SK-N-SH (cell line): Measurements from ENCODE around the gene NR2F1-AS1. TPM values are rescaled to one million over a fixed set of nuclear protein-coding genes. Genes with fewer than 3 reads are reported as not detected.

Experiments
- CTCF ChIA-PET: fragments of 300-600, 350-600 bp; formaldehyde crosslinking; extraction: SDS; loops from one replicate; lab custom pipeline; 2021; lab: Yijun Ruan, JAX
- POLR2A ChIA-PET: fragments of 350-600 bp; sonication (Branson Sonifier 250); formaldehyde crosslinking; extraction: SDS; loops from one replicate; lab custom pipeline; 2020; ENCODE audit warnings: antibody characterized with exemption, inconsistent platforms; lab: Yijun Ruan, JAX
- DNase-seq: peaks from one replicate; pipeline ENCODE4 v3.0.0; 2012
- H2AFZ ChIP-seq: fragments of 200-600 bp; sonication (generic); 2 replicates; pipeline ENCODE4 v1.8.1; 2016; ENCODE audit warnings: antibody characterized with exemption, mild to moderate bottlenecking, low read depth
- H3F3A ChIP-seq: fragments of 200-600 bp; sonication (generic); replicated peaks from 2 replicates; pipeline ENCODE3; 2016; ENCODE audit warnings: antibody characterized with exemption, mild to moderate bottlenecking; ENCODE audit not compliant: insufficient read depth
- H3K27ac ChIP-seq, 2 experiments: fragments of 200-500 bp in 1 of 2; fragments of 200-600 bp in 1 of 2; sonication (Bioruptor generic) in 1 of 2; sonication (generic), shearing (Covaris generic) in 1 of 2; 2 replicates each; pipeline versions ENCODE4 v1.5.1 to v1.6.1; 2014 to 2016; ENCODE audit warnings: low read depth in 2 of 2, inconsistent platforms in 1 of 2, low read length in 1 of 2, mild to moderate bottlenecking in 1 of 2, mixed read lengths in 1 of 2
- H3K27me3 ChIP-seq: fragments of 200-600 bp; sonication (generic), shearing (Covaris generic); 2 replicates; pipeline ENCODE4 v1.6.1; 2016; ENCODE audit warnings: mixed run types; ENCODE audit not compliant: insufficient read depth
- H3K36me3 ChIP-seq, 2 experiments: fragments of 200-500 bp in 1 of 2; fragments of 200-600 bp in 1 of 2; sonication (Bioruptor generic) in 1 of 2; sonication (generic) in 1 of 2; replicated peaks in 1 of 2; 2 replicates each; pipeline versions ENCODE3 to v1.5.1; 2014 to 2016; ENCODE audit warnings: low read length in 1 of 2, mild to moderate bottlenecking in 1 of 2; ENCODE audit not compliant: insufficient read depth in 2 of 2, control insufficient read depth in 1 of 2
- H3K4me1 ChIP-seq, 2 experiments: fragments of 200-500 bp in 1 of 2; fragments of 200-600 bp in 1 of 2; sonication (Bioruptor generic) in 1 of 2; sonication (generic), shearing (Covaris generic) in 1 of 2; 2 replicates each; pipeline versions ENCODE4 v1.5.1 to v1.6.1; 2014 to 2016; ENCODE audit warnings: low read depth in 1 of 2, low read length in 1 of 2, mixed run types in 1 of 2; ENCODE audit not compliant: insufficient read depth in 2 of 2, control insufficient read depth in 1 of 2
- H3K4me2 ChIP-seq: fragments of 200-600 bp; sonication (generic), shearing (Covaris generic); 2 replicates; pipeline ENCODE4 v1.6.1; 2017; ENCODE audit warnings: mixed run types
- H3K4me3 ChIP-seq, 2 experiments: fragments of 200-500 bp in 1 of 2; fragments of 200-600 bp in 1 of 2; sonication (Bioruptor generic) in 1 of 2; sonication (generic), shearing (Covaris generic) in 1 of 2; 2 replicates each; pipeline versions ENCODE4 v1.5.1 to v1.8.1; 2014 to 2016; ENCODE audit warnings: low read depth in 2 of 2, inconsistent platforms in 1 of 2, low read length in 1 of 2, mild to moderate bottlenecking in 1 of 2, mixed read lengths in 1 of 2, moderate library complexity in 1 of 2
- H3K79me2 ChIP-seq: fragments of 200-600 bp; sonication (generic); 2 replicates; pipeline ENCODE4 v1.8.1; 2017; ENCODE audit warnings: mild to moderate bottlenecking; ENCODE audit not compliant: insufficient read depth
- H3K9ac ChIP-seq: fragments of 200-600 bp; sonication (generic); 2 replicates; pipeline ENCODE4 v1.6.1; 2017; ENCODE audit warnings: mixed run types
- H3K9me2 ChIP-seq: fragments of 200-600 bp; sonication (generic); 2 replicates; pipeline ENCODE4 v1.6.1; 2017; ENCODE audit warnings: mixed run types
- H3K9me3 ChIP-seq: fragments of 200-600 bp; sonication (generic); 2 replicates; pipeline ENCODE4 v1.6.1; 2017; ENCODE audit warnings: mixed run types, mild to moderate bottlenecking, moderate library complexity
- H4K20me1 ChIP-seq: fragments of 200-600 bp; sonication (generic); 2 replicates; pipeline ENCODE4 v1.6.1; 2017; ENCODE audit warnings: mild to moderate bottlenecking, mixed run types; ENCODE audit not compliant: insufficient read depth
- ELF1 ChIP-seq: IDR thresholded peaks from 2 replicates; pipeline ENCODE4 v1.4.0; 2012
- EP300 ChIP-seq, 2 experiments: IDR thresholded peaks; 2 replicates each; pipeline versions ENCODE4 v1.4.0 to v1.6.1; 2012; ENCODE audit warnings: borderline replicate concordance in 1 of 2, low read depth in 1 of 2, low read length in 1 of 2
- FOSL2 ChIP-seq: IDR thresholded peaks from 2 replicates; pipeline ENCODE4 v1.4.0; 2012; ENCODE audit warnings: low read depth, mild to moderate bottlenecking, moderate library complexity, borderline replicate concordance
- FOXM1 ChIP-seq: IDR thresholded peaks from 2 replicates; pipeline ENCODE4 v1.4.0; 2012; ENCODE audit warnings: low read depth, mild to moderate bottlenecking
- IRF3 ChIP-seq: fragments of 150-350 bp; IDR thresholded peaks from 2 replicates; pipeline ENCODE4 v1.6.1; 2016; ENCODE audit warnings: mild to moderate bottlenecking, low read depth, low read length
- JUND ChIP-seq: IDR thresholded peaks from 2 replicates; pipeline ENCODE4 v1.4.0; 2012
- MXI1 ChIP-seq: IDR thresholded peaks from 2 replicates; pipeline ENCODE4 v1.6.1; 2012; ENCODE audit warnings: mild to moderate bottlenecking, low read depth, low read length, improper control_type of control experiment
- NRF1 ChIP-seq: IDR thresholded peaks from 2 replicates; pipeline ENCODE4 v1.6.1; 2012; ENCODE audit warnings: low read depth, mild to moderate bottlenecking, low read length
- RAD21 ChIP-seq: IDR thresholded peaks from 2 replicates; pipeline ENCODE4 v1.6.1; 2012; ENCODE audit warnings: mild to moderate bottlenecking, low read length
- RXRA ChIP-seq: IDR thresholded peaks from 2 replicates; pipeline ENCODE4 v1.4.0; 2012; ENCODE audit warnings: low read depth, mild to moderate bottlenecking, borderline replicate concordance
- SIN3A ChIP-seq: IDR thresholded peaks from 2 replicates; pipeline ENCODE4 v1.6.1; 2012; ENCODE audit warnings: low read depth, mild to moderate bottlenecking, low read length, moderate library complexity, borderline replicate concordance
- TAF1 ChIP-seq: IDR thresholded peaks from 2 replicates; pipeline ENCODE4 v1.6.1; 2012; ENCODE audit warnings: low read depth, mild to moderate bottlenecking, low read length, moderate library complexity, borderline replicate concordance
- WGBS: methylation state at CpG from one replicate; pipeline ENCODE4 v1.1.6; 2017; ENCODE audit warnings: low lambda C conversion rate; 5-methylcytosine and 5-hydroxymethylcytosine counted together
- polyA plus RNA-seq, 3 experiments: library from polyadenylated mRNA; depleted of rRNA; stranded (reverse); fragments of >200 nt; gene quantifications; 2 replicates each; pipeline ENCODE4 v1.2.3, GENCODE V29; 2012
- TF ChIP-seq, protein P1 (sequence below): fragments of 200-600 bp; sonication (generic); IDR thresholded peaks from 2 replicates; pipeline ENCODE4 v1.6.1; 2017; ENCODE audit warnings: antibody characterized with exemption, mild to moderate bottlenecking, moderate library complexity
- TF ChIP-seq, protein P2 (sequence below): IDR thresholded peaks from 2 replicates; pipeline ENCODE4 v1.4.0; 2012; ENCODE audit warnings: low read depth, borderline replicate concordance

The NR2F1-AS1 gene
- polyA plus RNA-seq, 1 of the 3 experiments (the other 2 are of a cell fraction) = 7.4 TPM

DNA sequence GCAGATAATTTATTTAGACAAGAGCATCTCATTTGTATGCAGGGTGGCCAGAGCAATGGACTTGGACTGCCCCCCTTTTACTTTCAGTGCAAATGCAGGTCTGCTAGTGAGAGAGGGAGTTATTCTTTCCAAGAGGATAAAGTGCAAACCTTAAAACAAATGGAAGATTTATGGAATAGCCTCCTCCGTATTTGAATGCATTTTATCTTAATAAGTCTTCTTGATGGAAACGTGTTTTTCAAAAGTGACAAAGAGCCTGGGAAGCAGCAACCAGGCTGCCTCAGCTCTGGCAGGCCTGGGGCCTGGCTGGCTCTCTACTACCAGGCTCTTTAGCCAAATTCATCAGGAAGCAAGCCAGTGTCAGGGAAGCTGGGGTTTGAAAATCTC lies 8.8 kb upstream of the NR2F1-AS1 start:
- H3K9me2 ChIP-seq = no peaks in the 10 kb centered on the region
- no peaks in the 10 kb centered on the region for H3K27me3 ChIP-seq
- ChIA-PET POLR2A (no interaction called here), CTCF (interaction anchor here (1.1 to 3.0 kb wide), 4 partner anchors 12 to 1261 kb away, joined by 3 to 13 read pairs (median 8); no protein-coding TSS in a partner anchor)
- 57% methylated on average over 2 of the region's 2 CpGs for WGBS
- H3K79me2 ChIP-seq = peaks cover 78% of the 10 kb centered on the region
- peaks cover 24 to 42% of the 10 kb centered on the region in 2 experiments for H3K36me3 ChIP-seq
- TF ChIP-seq, protein P1, sequence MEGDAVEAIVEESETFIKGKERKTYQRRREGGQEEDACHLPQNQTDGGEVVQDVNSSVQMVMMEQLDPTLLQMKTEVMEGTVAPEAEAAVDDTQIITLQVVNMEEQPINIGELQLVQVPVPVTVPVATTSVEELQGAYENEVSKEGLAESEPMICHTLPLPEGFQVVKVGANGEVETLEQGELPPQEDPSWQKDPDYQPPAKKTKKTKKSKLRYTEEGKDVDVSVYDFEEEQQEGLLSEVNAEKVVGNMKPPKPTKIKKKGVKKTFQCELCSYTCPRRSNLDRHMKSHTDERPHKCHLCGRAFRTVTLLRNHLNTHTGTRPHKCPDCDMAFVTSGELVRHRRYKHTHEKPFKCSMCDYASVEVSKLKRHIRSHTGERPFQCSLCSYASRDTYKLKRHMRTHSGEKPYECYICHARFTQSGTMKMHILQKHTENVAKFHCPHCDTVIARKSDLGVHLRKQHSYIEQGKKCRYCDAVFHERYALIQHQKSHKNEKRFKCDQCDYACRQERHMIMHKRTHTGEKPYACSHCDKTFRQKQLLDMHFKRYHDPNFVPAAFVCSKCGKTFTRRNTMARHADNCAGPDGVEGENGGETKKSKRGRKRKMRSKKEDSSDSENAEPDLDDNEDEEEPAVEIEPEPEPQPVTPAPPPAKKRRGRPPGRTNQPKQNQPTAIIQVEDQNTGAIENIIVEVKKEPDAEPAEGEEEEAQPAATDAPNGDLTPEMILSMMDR = peak; percentile 25
- TF ChIP-seq RAD21 (peak; percentile 41; the same call in 1 of the 2 replicates), FOSL2 (no peak)
- peaks cover 9% of the 10 kb centered on the region for H3F3A ChIP-seq
- peaks cover 0 to 24% of the 10 kb centered on the region in 2 experiments; a peak in 3 of 4 replicates for H3K4me1 ChIP-seq
- H3K4me2 ChIP-seq = peak overlapping the region; percentile 50
- no peak overlapping the region for H3K9ac ChIP-seq
- peaks cover 4% of the 10 kb centered on the region; the same call in 1 of the 2 replicates for H4K20me1 ChIP-seq
- peak; percentile 59 for DNase-seq
- H2AFZ ChIP-seq = no peak overlapping the region
- H3K9me3 ChIP-seq = no peaks in the 10 kb centered on the region
- H3K4me3 ChIP-seq = peak overlapping the region in 1 of 2 experiments; percentile 34; a peak in 1 of 4 replicates
- peak overlapping the region; percentile 27 to 67; a peak in 3 of 4 replicates for H3K27ac ChIP-seq

DNA sequence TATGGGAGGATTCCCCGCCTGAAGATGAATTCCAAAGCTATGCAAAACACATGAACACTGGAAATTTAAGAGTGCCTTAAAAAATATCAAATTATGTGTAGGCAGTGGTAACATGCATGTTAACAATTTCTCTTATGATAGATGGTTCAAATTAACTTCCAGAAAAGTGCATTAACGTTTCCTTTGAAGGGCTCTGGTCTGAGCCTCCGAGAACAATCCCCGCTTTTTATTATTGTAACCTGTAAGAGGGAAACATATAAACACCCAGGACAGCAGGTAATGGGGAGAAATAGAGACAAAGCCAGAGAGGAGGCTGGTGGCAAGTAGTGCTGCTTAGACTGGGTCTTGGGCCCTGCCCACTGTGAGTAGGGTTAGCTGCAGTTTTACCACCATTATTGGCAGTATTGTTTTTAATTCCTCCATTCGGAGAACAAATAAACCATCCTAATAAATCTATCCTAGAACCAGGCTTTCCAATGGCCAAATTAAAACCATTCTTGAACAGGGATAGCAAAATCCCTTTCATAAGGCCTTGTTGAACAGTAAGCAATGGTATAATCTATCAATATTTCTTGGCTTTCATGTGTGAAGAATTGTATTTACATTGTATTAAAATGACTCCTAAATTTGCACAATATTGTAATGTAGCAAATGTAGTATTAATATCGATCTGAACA lies 8.3 kb upstream of the NR2F1-AS1 start:
- ChIA-PET POLR2A (interaction anchor here (0.6 to 2.1 kb wide), 3 partner anchors 9 to 32 kb away, joined by 3 to 5 read pairs (median 3); no protein-coding TSS in a partner anchor), CTCF (interaction anchor here (1.1 to 3.0 kb wide), 2 partner anchors 12 to 19 kb away, joined by 3 to 11 read pairs; no protein-coding TSS in a partner anchor)
- H3K79me2 ChIP-seq = peaks cover 78% of the 10 kb centered on the region
- H3K4me1 ChIP-seq = peaks cover 0 to 24% of the 10 kb centered on the region in 2 experiments; a peak in 3 of 4 replicates
- peak overlapping the region; percentile 22; the same call in 1 of the 2 replicates for H3K9ac ChIP-seq
- H3K4me3 ChIP-seq = peak overlapping the region; percentile 34 to 87; a peak in 2 of 4 replicates
- peak overlapping the region; percentile 50 for H3K4me2 ChIP-seq
- peak overlapping the region; percentile 27 to 67; a peak in 3 of 4 replicates for H3K27ac ChIP-seq
- peak; percentile 33 for DNase-seq
- no peaks in the 10 kb centered on the region for H3K9me2 ChIP-seq
- H3K27me3 ChIP-seq = no peaks in the 10 kb centered on the region
- WGBS = 59% methylated on average over 6 of the region's 6 CpGs
- H3K36me3 ChIP-seq = peaks cover 20 to 37% of the 10 kb centered on the region in 2 experiments
- peaks cover 4% of the 10 kb centered on the region; the same call in 1 of the 2 replicates for H4K20me1 ChIP-seq
- TF ChIP-seq MXI1 (no peak), NRF1 (no peak), IRF3 (no peak), RXRA (no peak), ELF1 (no peak), JUND (no peak), EP300 (IDR thresholded peaks at IDR 0.05; ENCODE audit: borderline replicate concordance in 1 of 2, low read depth in 1 of 2, low read length in 1 of 2) (no peak), TAF1 (no peak), SIN3A (no peak), RAD21 (no peak), FOXM1 (no peak)
- TF ChIP-seq, protein P1 = no peak
- TF ChIP-seq, protein P2, sequence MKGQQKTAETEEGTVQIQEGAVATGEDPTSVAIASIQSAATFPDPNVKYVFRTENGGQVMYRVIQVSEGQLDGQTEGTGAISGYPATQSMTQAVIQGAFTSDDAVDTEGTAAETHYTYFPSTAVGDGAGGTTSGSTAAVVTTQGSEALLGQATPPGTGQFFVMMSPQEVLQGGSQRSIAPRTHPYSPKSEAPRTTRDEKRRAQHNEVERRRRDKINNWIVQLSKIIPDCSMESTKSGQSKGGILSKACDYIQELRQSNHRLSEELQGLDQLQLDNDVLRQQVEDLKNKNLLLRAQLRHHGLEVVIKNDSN = no peak
- TF ChIP-seq, all 33 proteins: peak for 0
- Histone ChIP-seq H2AFZ (no peak overlapping the region), H3K9me3 (no peaks in the 10 kb centered on the region), H3F3A (peaks cover 9% of the 10 kb centered on the region)
